PC-9 (cell line): Measurements from ENCODE around the gene GRM7. TPM values are rescaled to one million over a fixed set of nuclear protein-coding genes. Genes with fewer than 3 reads are reported as not detected.

Experiments used
- BruUV-seq: library from RNA; stranded (reverse); fragments of 400-500 nt; replicated peaks from 2 replicates; lab custom pipeline; 2021; lab: Mats Ljungman, UMichigan
- CTCF ChIA-PET: fragments of 300-600 bp; sonication (Branson Sonifier 250); formaldehyde crosslinking; loops from one replicate; lab custom pipeline; 2022; ENCODE audit warnings: antibody characterized with exemption; lab: Charles Lee
- POLR2A ChIA-PET: fragments of 300-600 bp; sonication (Branson Sonifier 250); formaldehyde crosslinking; loops from one replicate; lab custom pipeline; 2022; ENCODE audit warnings: antibody characterized with exemption; ENCODE audit not compliant: unreplicated experiment; lab: Charles Lee
- DNase-seq, 2 experiments: peaks; one replicate each; pipeline versions ENCODE4 v3.0.0 to v3.0.0-alpha.2; 2015 to 2022; ENCODE audit warnings: mixed read lengths in 1 of 2
- H2AFZ ChIP-seq: fragments of 200-600 bp; sonication (generic); 2 replicates; pipeline ENCODE4 v1.8.1; 2017; ENCODE audit warnings: antibody characterized with exemption
- H3F3A ChIP-seq: fragments of 200-600 bp; sonication (generic); 2 replicates; pipeline ENCODE4 v1.8.1; 2017; ENCODE audit warnings: antibody characterized with exemption, mild to moderate bottlenecking, low read depth; ENCODE audit not compliant: insufficient read depth
- H3K27ac ChIP-seq: fragments of 200-600 bp; sonication (generic); 2 replicates; pipeline ENCODE4 v1.6.1; 2016; ENCODE audit warnings: mixed run types
- H3K27me3 ChIP-seq: fragments of 200-600 bp; sonication (generic); 2 replicates; pipeline ENCODE4 v1.6.1; 2016; ENCODE audit warnings: low read depth, mixed run types; ENCODE audit not compliant: insufficient read depth
- H3K36me3 ChIP-seq: fragments of 200-600 bp; sonication (generic); 2 replicates; pipeline ENCODE4 v1.6.1; 2016; ENCODE audit warnings: low read depth, mixed run types
- H3K4me1 ChIP-seq: fragments of 200-600 bp; sonication (generic); replicated peaks from 2 replicates; pipeline ENCODE4 v1.6.1; 2016; ENCODE audit warnings: mixed run types; ENCODE audit not compliant: insufficient read depth
- H3K4me2 ChIP-seq: fragments of 200-600 bp; sonication (generic); 2 replicates; pipeline ENCODE4 v1.6.1; 2017; ENCODE audit warnings: mixed run types
- H3K4me3 ChIP-seq: fragments of 200-600 bp; sonication (generic); 2 replicates; pipeline ENCODE4 v1.6.1; 2016; ENCODE audit warnings: mixed run types
- H3K79me2 ChIP-seq: fragments of 200-600 bp; sonication (generic); 2 replicates; pipeline ENCODE4 v1.6.1; 2017; ENCODE audit warnings: low read depth, mixed run types
- H3K9me2 ChIP-seq: fragments of 200-600 bp; sonication (generic); 2 replicates; pipeline ENCODE4 v1.8.1; 2017; ENCODE audit warnings: mild to moderate bottlenecking; ENCODE audit not compliant: insufficient read depth
- H3K9me3 ChIP-seq: fragments of 200-600 bp; sonication (generic); 2 replicates; pipeline ENCODE4 v1.8.1; 2016; ENCODE audit warnings: low read depth; ENCODE audit not compliant: insufficient read depth
- H4K20me1 ChIP-seq: fragments of 200-600 bp; sonication (generic); 2 replicates; pipeline ENCODE4 v1.8.1; 2017; ENCODE audit not compliant: insufficient read depth
- CTCF ChIP-seq: fragments of 200-600 bp; sonication (generic); conservative IDR thresholded peaks from 2 replicates; pipeline ENCODE4 v1.6.1; 2017; ENCODE audit warnings: mixed run types, antibody characterized with exemption, mild to moderate bottlenecking, moderate library complexity
- EZH2 ChIP-seq: fragments of 200-600 bp; sonication (generic); IDR thresholded peaks from 2 replicates; pipeline ENCODE4 v1.8.0; 2017; ENCODE audit warnings: antibody characterized with exemption, low read depth
- intact Hi-C: fragments of 100-400 bp; cut with micrococcal nuclease; formaldehyde crosslinking; loops from one replicate; pipeline ENCODE4 v1.10.0; 2022; ENCODE audit not compliant: unreplicated experiment
- total RNA-seq: library from RNA; stranded (reverse); gene quantifications from 2 replicates; pipeline ENCODE4 v1.2.3, GENCODE V29; 2021

Gene GRM7
- total RNA-seq, 1 experiment from 2014 or later: not detected

- DNase-seq: no peak
- Histone ChIP-seq H3F3A (no peaks in the 10 kb centered on the region), H2AFZ (no peak overlapping the region), H3K9me2 (no peaks in the 10 kb centered on the region), H3K9me3 (no peaks in the 10 kb centered on the region), H3K27me3 (no peaks in the 10 kb centered on the region), H3K79me2 (no peaks in the 10 kb centered on the region), H3K27ac (no peak overlapping the region), H3K4me3 (no peak overlapping the region), H3K36me3 (no peaks in the 10 kb centered on the region), H3K4me2 (no peak overlapping the region), H3K4me1 (no peaks in the 10 kb centered on the region), H4K20me1 (no peaks in the 10 kb centered on the region)
- ChIA-PET CTCF (no interaction called here), POLR2A (no interaction called here)
- intact Hi-C loops: no loop called here
- TF ChIP-seq EZH2: no peak
- TF ChIP-seq CTCF: no peak
- BruUV-seq: no TSS peak
Measured at GRCh38 chr3:7546253-7546652, 685.3 kb downstream of the GRM7 start.

GRCh38 chr3:7547826-7548225 is 686.9 kb downstream of the GRM7 start:
- Histone ChIP-seq H3K4me3 (no peak overlapping the region), H3K9me2 (no peaks in the 10 kb centered on the region), H3F3A (no peaks in the 10 kb centered on the region), H3K4me2 (no peak overlapping the region), H3K36me3 (no peaks in the 10 kb centered on the region), H4K20me1 (no peaks in the 10 kb centered on the region), H3K27me3 (no peaks in the 10 kb centered on the region), H3K79me2 (no peaks in the 10 kb centered on the region), H3K9me3 (no peaks in the 10 kb centered on the region), H2AFZ (no peak overlapping the region), H3K27ac (no peak overlapping the region), H3K4me1 (no peaks in the 10 kb centered on the region)
- TF ChIP-seq CTCF (no peak), EZH2 (no peak)
- intact Hi-C loops: no loop called here
- DNase-seq: no peak
- ChIA-PET CTCF (no interaction called here), POLR2A (no interaction called here)
- BruUV-seq: no TSS peak

- H3F3A ChIP-seq: no peaks in the 10 kb centered on the region
- intact Hi-C loops: no loop called here
- no peaks in the 10 kb centered on the region for H3K9me3 ChIP-seq
- H3K9me2 ChIP-seq: no peaks in the 10 kb centered on the region; the same call in 1 of the 2 replicates
- H3K79me2 ChIP-seq: no peaks in the 10 kb centered on the region
- TF ChIP-seq EZH2: no peak
- TF ChIP-seq CTCF: no peak
- ChIA-PET CTCF (no interaction called here), POLR2A (no interaction called here)
- H3K4me1 ChIP-seq: no peaks in the 10 kb centered on the region
- H3K4me2 ChIP-seq: no peak overlapping the region
- no peaks in the 10 kb centered on the region for H3K27me3 ChIP-seq
- no TSS peak for BruUV-seq
- DNase-seq: no peak
- no peak overlapping the region for H3K4me3 ChIP-seq
- H2AFZ ChIP-seq: no peak overlapping the region
- H3K27ac ChIP-seq: no peak overlapping the region
- no peaks in the 10 kb centered on the region for H3K36me3 ChIP-seq
- no peaks in the 10 kb centered on the region for H4K20me1 ChIP-seq
Measured at GRCh38 chr3:7562892-7563291, 702.0 kb downstream of the GRM7 start.
